Measurements from ENCODE around the gene SLC16A1. TPM values are rescaled to one million over a fixed set of nuclear protein-coding genes. Genes with fewer than 3 reads are reported as not detected.

Gene SLC16A1
- total RNA-seq, result 9.8 TPM
- long read RNA-seq, partial matches to known transcripts, result 4 of 7 reads
- long read RNA-seq, other reads (novel, unspliced or antisense), result 0 of 7 reads

DNA sequence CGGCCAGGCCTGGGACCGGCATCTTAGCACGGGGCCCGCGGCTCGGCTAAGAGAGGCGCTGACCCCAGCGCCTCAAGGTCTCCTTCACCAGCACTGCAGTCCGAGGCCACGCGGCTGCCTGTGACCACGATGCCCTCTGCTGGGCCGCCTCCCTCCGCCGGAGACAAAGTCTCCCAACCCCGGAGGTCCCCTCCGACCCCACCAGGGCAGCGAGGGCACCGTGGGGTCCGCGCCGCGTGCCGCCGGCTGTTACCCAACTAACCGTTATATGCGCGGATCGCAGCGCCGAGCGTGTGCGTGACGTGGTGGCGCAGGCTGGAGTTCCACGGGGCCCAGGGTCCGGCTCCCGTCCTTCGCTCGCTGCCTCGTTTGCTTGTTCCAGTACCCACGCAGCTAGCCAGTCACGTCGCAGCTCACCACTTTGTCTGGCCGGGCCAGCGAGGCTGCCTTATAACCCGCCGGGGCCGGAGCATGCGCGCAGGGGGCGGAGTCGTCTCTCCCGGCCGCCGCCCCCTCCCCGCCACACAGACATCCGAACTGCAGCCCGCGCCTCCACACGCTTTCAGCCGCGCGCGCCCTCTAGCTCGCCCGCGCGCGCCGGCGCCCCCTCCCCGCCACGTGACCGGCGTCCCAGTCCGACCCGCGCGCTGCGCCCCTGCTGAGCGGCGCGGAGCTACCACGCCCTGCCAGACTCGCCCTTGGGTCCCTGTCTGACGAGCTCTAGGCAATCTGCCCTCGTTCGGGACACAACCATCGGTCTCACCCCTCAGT lies at the start of gene SLC16A1:
Gene SLC16A1 (minus strand): TSS at position 424 of the 771 bp plus-strand sequence. CDS start 26,888 bp downstream, outside the sequence.
- Histone ChIP-seq H3K27ac (peak within 1 kb of the TSS; percentile 85), H3K9me3 (no peaks in the 10 kb centered on the region), H3K4me3 (peak within 1 kb of the TSS; percentile 83), H3K27me3 (ENCODE audit: low read depth) (no peaks in the 10 kb centered on the region), H3K36me3 (no peaks in the 10 kb centered on the region), H3K4me1 (peaks cover 21% of the 10 kb centered on the region)
- ATAC-seq (peak; percentile 94 to 97), DNase-seq (peak; percentile 90)
- intact Hi-C loops (cut with DNase I), result no loop called here
- TF ChIP-seq, protein P1, sequence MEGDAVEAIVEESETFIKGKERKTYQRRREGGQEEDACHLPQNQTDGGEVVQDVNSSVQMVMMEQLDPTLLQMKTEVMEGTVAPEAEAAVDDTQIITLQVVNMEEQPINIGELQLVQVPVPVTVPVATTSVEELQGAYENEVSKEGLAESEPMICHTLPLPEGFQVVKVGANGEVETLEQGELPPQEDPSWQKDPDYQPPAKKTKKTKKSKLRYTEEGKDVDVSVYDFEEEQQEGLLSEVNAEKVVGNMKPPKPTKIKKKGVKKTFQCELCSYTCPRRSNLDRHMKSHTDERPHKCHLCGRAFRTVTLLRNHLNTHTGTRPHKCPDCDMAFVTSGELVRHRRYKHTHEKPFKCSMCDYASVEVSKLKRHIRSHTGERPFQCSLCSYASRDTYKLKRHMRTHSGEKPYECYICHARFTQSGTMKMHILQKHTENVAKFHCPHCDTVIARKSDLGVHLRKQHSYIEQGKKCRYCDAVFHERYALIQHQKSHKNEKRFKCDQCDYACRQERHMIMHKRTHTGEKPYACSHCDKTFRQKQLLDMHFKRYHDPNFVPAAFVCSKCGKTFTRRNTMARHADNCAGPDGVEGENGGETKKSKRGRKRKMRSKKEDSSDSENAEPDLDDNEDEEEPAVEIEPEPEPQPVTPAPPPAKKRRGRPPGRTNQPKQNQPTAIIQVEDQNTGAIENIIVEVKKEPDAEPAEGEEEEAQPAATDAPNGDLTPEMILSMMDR (IDR thresholded peaks at IDR 0.05), result no peak

- Histone ChIP-seq H3K4me1 (no peaks in the 10 kb centered on the region), H3K4me3 (no peak overlapping the region), H3K9me3 (no peaks in the 10 kb centered on the region), H3K36me3 (no peaks in the 10 kb centered on the region), H3K27ac (no peak overlapping the region), H3K27me3 (ENCODE audit: low read depth) (no peaks in the 10 kb centered on the region)
- intact Hi-C loops (cut with DNase I), result no loop called here
- ATAC-seq (no peak), DNase-seq (no peak)
- TF ChIP-seq, protein P1 (IDR thresholded peaks at IDR 0.05), result no peak
Observed at GRCh38 chr1:113003751-113004690, 48.0 kb upstream of the SLC16A1 start.

DNA sequence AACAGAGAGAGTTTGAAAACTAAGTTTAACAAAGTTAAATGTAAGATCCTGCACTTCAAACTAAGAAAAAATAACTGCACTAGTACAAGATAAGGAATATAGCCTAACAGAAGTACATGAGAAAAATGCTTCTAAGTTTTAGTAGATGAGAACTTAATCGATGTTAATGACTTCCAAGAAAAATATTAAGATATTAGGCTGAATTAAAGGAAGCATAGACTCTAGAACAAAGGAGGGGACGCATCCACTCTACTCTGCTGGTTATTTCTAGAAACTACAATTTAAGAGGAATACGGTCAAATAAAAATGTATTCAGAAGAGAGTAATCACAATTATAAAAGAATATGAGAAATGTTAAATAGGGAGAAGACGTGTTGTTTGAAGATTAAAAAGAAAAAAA lies 46.3 kb upstream of the SLC16A1 start:
- Histone ChIP-seq H3K9me3 (no peaks in the 10 kb centered on the region), H3K36me3 (no peaks in the 10 kb centered on the region), H3K4me3 (no peak overlapping the region), H3K4me1 (no peaks in the 10 kb centered on the region), H3K27me3 (ENCODE audit: low read depth) (no peaks in the 10 kb centered on the region), H3K27ac (no peak overlapping the region)
- TF ChIP-seq, protein P1 (IDR thresholded peaks at IDR 0.05), result no peak
- ATAC-seq (no peak), DNase-seq (no peak)
- intact Hi-C loops (cut with DNase I), result no loop called here

GRCh38 chr1:112998592-112999235 lies 42.7 kb upstream of the SLC16A1 start:
- DNase-seq (no peak), ATAC-seq (peak; percentile 53 to 55)
- Histone ChIP-seq H3K27ac (no peak overlapping the region), H3K9me3 (no peaks in the 10 kb centered on the region), H3K27me3 (ENCODE audit: low read depth) (no peaks in the 10 kb centered on the region), H3K4me3 (no peak overlapping the region), H3K36me3 (no peaks in the 10 kb centered on the region), H3K4me1 (peaks cover 4% of the 10 kb centered on the region)
- intact Hi-C loops (cut with DNase I), result no loop called here
- TF ChIP-seq, protein P1 (IDR thresholded peaks at IDR 0.05), result no peak

DNA sequence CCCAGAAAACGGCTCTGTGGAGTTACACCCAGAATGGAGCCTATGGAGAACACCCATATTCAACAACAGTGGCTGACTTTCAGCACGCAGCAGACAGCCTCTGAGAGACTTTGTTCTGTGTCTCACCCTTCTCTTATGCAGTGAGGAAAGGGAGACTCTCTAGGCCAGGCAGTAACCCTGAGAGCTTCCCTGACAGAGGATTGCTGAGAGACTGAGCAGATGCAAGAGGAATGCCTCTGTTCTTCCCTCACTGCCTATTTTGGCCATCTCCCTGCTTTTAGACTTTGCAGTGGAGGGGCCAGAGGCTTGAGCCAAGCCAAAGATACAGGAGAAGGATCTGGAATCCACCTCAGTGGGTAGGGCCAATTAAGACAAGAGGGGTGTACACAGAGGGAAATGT lies 41.8 kb upstream of the SLC16A1 start:
- no peaks in the 10 kb centered on the region for H3K27me3 ChIP-seq (ENCODE audit: low read depth)
- H3K9me3 ChIP-seq, result no peaks in the 10 kb centered on the region
- TF ChIP-seq, protein P1 (IDR thresholded peaks at IDR 0.05), result no peak
- DNase-seq, result no peak
- intact Hi-C loops (cut with DNase I), result no loop called here
- H3K4me1 ChIP-seq, result peaks cover 4% of the 10 kb centered on the region
- no peaks in the 10 kb centered on the region for H3K36me3 ChIP-seq
- H3K4me3 ChIP-seq, result no peak overlapping the region
- ATAC-seq, result no peak
- no peak overlapping the region for H3K27ac ChIP-seq
